Measurements from ENCODE around the gene IGF2BP2.
"Not testable (repeated sequence)": the region's sequence is repeated elsewhere in the genome, so short reads cannot be mapped to it uniquely, and the experiment has no call there.

Gene IGF2BP2

DNA sequence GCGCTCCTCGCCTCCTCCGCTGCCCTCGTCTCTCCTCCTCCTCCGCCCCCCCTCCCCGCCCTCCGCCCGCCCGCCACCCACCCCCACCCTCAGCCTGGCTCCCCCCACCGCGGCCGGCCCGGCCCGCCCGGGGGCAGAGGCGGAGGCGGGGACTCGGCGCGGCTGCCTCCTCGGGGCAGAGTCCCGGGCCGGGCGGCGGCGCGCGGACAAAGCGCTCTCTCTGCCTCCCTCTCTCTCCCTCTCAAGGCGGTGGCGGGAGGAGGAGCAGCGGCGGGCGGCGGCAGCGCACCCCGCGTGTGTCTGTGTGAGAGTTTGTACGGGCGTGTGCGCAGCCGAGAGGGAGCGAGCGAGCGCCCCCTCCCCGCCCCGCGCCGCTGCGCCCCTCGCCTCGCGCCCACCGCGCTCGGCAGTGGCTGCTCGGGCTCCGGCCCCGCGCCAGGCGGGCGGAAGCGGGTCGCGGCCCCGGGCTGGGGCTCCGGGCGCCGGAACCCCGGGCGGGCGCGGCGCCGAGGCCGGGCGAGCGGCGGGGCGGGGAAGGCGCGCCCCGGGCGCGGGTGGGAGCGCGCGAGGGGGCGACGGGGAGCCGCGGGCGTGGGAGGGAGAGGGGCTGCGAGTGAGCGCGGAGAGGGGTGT, at the start of gene IGF2BP2:
IGF2BP2 (minus strand) TSS at position 37 of the 633 bp plus-strand sequence. CDS start 82 bp downstream, outside the sequence.
- DNase-seq: peak; percentile 88

DNA sequence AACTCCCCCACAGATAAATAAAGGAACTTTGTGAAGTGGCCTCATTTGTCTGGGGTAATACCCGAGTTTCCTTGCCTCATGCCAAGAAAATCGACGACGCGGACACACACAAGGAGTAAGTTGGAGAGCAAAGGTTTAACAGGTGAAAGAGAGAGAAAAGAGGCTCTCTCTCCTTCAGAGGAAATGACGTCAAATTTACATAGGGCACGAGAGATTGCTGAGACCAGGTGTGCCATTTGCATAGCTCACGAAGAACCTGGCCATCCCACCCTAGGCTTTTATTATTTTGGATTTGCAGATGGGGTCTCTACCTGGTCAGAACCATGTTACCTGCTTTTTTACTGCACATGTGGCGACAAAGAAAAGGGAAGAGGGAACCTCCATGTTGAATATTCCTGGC, 49.3 kb upstream of the IGF2BP2 start:
- DNase-seq: no peak

DNA sequence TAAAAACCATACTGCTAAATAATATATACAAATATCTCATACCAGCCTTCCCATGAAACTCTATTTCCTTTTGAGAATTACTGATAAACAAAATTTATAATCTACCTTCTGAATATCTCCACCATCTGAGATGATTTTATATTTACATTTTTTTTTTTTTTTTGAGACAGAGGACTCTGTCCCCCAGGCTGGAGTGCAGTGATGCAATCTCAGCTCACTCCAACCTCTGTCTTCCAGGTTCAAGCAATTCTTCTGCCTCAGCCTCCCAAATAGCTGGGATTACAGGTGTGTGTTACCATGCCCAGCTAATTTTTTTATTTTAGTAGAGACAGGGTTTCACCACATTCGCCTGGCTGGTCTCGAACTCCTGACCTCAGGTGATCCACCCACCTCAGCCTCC, 42.8 kb upstream of the IGF2BP2 start:
- no peak for DNase-seq

DNA sequence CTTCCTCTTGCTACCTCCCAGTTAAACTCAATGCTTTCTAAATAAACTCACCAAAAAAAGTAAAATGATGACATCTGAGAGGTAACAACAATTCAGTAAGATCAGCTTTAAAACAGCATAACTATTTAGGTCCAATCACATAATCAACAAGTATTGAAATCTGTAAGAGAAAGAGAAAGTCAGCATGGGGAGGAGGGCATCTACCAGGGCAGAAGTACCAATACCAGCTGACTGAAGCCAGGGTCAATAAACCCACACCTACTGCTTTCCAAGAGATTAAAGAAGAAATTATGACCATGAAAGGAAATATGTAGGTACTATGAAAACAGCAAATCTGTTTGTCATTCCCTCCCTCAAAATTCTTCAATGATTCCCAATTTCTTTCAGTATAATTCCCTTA, 42.2 kb upstream of the IGF2BP2 start:
- DNase-seq: no peak

DNA sequence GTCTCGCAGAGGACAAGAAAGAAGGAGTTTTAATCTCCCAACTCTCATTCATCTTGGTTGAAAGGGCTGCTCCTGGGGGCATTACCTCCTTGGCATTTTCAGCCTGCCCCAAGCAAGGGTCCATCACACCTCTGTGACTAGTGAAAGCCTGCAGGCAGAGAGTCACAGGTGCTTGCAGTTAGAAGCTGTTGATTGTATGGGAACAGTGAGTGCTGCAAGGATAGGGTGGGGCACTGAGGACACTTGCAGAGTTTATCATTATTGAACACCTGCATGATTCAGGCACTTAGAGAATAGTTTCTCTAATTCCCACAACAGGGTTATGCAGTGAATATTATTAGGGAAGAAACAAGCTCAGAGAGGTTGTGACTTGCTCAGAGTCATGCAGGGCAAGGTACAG, 41.7 kb upstream of the IGF2BP2 start:
- no peak for DNase-seq

DNA sequence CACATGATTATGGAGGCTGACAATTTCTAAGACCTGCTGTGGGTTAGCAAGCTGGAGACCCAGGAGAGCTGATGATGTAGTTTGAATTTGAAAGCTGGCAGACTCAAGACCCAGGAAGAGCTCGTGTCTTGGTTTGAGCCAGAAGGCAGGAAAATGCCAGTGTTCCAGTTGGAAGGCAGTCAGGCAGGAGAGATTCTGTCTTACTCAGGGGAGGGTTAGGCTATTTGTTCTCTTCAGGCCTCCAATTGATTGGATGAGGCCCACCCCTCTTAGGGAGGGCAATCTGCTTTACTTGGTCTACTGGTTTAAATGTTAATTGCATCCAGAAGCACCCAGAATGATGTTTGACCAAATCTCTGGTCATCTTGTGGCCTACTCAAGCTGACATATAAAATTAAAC, 40.4 kb upstream of the IGF2BP2 start:
- no peak for DNase-seq

DNA sequence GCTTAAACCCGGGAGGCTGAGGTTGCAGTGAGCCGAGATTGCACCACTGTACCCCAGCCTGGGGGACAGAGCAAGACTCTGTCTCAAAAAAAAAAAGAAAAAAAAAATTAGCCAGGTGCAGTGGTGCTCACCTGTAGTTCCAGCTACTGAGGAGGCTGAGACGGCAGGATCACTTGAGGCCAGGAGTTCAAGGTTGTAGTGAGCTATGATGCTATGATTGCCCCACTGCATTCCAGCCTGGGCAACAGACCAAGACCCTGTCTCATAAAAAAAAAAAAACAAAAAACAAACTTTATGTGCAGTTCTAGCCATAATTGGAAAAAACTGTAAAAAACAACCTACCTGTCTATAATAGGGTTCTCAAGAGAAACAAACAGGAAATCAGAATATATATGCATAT, 39.9 kb upstream of the IGF2BP2 start:
- no peak for DNase-seq

DNA sequence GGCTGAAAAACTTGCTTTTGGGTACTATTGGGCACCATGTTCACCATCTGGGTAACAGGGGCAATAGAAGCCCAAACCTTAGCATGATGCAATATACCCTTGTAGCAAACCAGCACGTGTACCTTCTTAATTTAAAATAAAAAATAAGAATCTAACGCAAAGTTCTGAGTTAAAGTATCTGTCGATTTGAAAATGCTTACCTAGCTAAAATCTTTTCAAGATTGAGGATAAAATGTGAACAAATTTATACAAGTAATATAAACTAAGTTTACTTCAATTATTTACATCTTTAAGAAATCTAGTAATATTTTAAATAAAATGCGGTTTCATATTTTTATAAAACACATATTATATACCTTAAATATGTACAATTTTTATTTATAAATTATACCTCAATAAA, 38.1 kb upstream of the IGF2BP2 start:
- no peak for DNase-seq

DNA sequence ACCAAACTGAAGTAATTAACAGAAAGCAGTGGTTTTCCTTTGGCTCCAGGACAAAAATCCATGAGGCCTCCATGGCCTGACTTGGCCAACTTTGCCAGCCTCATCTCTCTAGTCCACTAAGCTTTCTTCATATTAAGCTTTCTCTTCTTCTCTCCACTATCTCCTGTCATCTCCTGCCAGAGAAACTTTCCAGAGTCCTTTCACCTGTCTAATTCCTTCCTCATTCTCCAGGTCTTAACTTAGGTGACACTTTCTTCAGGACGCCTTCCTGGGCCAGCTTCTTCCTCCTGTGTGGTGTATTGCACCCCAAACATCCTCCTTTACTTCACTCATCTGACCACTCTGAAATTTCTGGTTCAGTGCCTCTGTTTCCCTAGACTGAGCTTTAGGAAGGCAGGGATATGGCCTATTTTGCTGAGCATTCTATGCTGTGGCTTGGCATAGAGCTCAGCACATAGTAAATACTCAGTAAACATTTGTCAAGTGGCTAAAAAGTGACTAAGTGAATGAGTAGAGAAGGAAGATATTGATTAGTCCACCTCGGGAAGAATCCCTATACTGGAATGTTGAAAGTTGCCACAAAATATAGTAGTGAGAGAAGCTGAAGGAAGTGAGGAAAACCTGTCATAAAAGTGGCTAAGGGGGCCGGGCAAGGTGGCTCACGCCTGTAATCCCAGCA, 34.6 kb upstream of the IGF2BP2 start:
- DNase-seq: no peak

DNA sequence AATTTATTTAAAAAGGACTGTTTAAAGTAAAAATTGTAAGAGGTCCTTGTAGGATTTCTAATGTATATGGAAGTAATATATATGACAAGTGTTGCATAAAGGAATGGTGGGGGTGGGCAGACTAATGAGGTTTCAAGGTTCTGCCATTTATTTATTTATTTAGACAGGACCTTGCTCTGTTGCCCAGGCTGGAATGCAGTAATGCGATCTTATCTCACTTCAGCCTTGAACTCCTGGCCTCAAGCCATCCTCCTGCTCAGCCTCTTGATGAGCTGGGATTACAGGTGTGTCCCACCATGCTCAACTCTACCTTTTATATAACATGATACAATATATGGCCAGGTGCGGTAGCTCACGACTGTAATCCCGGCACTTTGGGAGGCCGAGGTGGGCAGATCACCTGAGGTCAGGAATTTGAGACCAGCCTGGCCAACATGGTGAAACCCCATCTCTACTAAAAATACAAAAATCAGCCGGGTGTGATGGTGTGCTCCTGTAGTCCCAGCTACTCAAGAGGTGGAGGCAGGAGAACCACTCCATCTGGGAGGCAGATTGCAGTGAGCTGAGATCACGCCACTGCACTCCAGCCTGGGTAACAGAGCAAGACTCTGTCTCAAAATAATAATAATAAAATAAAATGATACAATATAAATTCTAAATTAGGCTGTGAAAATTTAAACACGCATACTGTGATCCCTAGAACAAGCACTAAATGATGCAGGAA, 33.8 kb upstream of the IGF2BP2 start:
- DNase-seq: no peak

DNA sequence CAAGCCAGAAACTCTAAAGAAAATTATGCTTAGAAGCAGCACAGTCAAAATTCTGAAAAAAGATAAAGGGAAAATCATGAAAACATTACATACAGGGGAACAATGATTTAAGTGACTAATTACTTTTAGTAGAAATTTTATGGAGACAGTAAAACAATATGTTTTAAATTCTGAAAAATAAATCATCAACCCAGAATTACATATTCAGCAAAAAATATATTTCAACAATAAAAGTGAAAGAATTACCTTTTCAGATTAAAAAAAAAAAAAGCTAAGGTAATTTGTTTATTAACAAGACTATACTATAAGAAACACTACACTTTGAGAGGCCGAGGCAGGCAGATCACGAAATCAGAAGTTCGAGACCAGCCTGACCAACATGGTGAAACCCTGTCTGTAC, 32.4 kb upstream of the IGF2BP2 start:
- DNase-seq: no peak

DNA sequence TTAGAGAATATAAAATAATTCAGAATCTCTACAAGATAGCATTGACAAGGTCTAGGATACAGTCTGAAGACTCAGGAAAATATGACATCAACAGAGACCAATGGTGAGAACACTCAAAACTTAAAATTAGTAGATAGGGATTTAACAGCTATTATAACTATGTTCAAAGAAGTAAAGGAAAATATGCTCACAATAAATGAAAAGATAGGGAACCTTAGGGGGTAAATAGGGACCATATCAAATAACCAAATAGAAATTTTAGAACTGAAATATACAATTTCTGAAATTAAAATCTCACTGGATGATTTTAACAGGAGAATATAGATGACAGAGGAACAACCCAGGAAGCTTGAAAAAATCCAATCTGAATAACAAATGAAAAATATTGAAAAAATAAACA, 31.8 kb upstream of the IGF2BP2 start:
- no peak for DNase-seq

DNA sequence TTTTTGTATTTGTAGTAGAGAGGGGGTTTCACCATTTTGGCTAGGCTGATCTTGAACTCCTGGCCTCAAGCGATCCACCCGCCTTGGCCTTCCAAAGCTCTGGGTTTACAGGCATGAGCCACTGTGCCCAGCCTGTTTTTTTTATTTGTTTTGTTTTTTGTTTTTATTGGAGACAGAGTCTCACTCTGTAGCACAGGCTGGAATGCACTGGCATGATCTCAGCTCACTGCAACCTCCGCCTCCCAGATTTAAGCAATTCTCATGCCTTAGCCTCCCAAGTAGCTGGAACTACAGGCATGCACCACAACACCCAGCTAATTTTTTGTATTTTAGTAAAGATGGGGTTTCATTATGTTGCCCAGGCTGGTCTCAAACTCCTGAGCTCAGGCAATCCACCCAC, 28.9 kb upstream of the IGF2BP2 start:
- DNase-seq: not testable (repeated sequence)

DNA sequence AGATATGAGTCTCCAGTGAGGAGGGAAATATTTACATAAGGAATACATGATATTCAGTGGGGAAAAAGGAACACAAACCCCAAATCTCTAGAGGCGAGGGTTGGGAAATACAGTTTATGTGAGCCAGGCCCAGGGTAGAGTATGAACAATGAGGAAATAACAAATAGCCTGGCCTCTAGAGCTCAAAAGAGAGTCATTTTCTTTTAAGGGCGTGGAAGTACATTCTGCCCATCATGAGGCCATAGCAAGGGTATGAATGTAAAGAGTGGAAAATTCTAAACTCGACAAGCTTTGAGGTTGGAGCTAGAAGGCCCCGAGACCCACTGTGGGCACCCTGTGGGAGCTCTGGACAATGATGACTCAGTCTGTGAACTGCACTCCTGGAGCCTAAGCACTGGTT, 27.8 kb upstream of the IGF2BP2 start:
- no peak for DNase-seq

DNA sequence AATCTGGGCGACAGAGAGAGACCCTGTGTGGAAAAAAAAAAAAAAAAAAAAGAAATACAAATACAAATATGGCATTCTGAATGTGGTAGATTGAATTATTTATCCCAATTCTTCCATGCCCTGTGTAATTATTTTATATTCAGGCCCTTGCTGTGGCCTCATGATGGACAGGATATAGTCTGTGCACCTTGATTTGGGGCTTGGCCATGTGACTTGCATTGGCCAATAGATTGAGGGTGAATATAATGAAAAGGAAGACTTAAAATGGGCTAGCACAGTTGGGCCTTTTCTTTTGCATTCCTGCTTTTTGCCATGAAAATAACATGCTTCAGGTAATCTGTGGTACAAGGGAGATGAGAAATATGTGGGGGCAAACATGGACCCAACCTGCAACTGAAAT, 27.1 kb upstream of the IGF2BP2 start:
- no peak for DNase-seq

DNA sequence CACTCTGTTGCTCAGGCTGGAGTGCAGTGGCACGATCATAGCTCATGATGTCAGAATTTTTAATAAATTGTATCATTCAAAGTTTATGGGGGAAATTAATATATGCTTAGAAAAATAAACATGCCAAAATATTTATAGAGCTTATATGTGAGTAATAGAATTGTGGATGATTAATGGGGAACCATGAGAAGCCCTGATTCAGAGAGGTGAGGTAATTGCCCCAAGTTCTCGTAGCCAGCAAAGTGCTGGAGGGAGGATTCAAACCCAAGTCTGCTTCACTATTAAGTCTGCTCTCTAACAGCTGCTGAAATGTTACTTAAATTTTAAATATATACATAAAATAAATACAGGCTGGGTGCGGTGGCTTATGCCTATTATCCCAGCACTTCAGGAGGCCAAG, 26.2 kb upstream of the IGF2BP2 start:
- no peak for DNase-seq

DNA sequence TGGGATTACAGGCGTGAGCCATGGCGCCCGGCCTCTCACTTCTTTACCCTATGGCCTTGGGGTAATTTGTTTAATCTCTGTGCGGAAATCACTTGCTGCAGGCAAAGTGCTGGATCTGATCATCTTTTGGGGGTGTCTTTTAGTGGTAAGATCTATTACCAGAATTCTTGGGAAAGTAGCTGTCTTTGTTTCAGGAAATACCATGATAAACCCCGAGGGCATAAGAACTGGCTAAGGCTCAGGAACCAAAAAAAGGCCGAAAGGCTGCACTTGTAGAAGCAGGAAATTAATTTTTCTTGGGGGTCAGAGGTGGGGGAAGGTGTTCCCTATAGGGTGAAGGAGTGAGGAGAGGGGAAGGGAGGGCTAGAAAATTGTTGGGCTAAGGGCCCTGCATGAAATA, 22.7 kb upstream of the IGF2BP2 start:
- DNase-seq: no peak

DNA sequence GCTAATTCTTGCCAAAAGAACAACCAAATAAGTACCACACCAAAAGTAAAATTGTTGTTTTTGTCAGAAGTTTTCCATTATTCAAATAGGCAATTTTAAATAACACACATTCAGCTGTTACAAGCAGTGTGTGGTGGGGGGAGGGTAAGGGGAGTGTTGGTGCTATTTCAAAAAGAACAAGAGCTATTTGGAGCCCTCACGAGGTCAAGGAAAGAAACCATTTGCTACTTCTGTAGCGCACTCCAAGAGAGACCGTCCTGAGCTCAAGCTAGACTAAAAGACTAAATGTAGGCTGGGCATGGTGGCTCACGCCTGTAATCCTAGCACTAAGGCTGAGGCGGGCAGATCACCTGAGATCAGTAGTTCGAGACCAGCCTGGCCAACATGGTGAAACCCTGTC, 21.2 kb upstream of the IGF2BP2 start:
- DNase-seq: peak; percentile 28

DNA sequence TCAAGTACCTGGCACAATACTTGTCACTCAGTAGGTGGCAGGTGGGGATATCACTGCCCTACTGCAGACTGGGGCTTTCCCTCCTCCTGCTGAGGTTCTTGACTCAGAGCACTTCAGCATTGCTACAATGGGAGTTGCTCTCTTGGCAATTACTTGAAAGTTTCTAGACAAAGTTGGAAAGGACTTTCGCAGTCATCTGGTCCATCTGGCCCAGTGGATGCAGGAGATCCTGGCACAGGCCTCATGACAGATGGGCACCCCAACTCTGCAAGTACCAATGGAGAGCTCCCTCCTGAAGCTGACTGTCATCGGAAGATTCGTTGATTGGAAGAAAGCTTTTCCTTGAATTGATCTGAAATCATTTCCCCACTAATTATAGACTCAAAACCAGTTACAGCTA, 19.2 kb upstream of the IGF2BP2 start:
- no peak for DNase-seq

DNA sequence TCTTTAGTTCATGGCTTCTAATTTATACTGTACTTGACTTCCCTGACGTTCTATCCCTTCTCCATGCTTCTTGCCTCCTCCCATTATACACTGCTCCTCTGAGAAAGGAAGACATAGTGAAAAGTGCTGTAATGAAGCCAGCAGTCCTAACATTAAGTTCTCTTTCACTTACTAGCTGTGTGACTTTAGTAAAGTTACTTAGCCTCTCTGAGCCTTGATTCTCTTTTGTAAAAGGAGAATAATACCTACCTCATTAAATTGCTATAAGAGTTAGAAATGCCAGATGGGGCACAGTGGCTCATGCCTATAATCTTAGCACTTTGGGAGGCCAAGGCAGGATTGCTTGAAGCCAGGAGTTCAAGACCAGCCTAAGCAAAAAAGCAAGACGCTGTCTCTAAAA, 18.8 kb upstream of the IGF2BP2 start:
- DNase-seq: no peak

DNA sequence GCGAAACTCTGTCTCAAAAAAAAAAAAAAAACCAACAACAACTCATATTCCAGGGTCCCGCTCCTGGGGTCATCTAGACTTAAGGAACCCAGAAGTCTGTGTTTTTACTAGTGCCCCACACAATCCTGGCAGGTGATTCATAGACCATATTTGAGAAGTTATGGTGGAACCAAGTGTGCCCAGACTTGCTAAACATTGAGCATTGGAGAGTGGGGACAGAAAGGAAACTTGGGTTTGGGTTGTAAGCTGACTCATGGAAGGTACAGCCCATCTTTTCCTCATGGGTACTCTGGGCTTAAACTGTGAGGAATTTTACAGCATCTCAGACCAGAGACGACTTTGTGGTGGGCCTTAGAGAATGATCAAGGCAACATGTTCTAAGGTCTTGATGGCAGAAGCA, 18.3 kb upstream of the IGF2BP2 start:
- DNase-seq: no peak

DNA sequence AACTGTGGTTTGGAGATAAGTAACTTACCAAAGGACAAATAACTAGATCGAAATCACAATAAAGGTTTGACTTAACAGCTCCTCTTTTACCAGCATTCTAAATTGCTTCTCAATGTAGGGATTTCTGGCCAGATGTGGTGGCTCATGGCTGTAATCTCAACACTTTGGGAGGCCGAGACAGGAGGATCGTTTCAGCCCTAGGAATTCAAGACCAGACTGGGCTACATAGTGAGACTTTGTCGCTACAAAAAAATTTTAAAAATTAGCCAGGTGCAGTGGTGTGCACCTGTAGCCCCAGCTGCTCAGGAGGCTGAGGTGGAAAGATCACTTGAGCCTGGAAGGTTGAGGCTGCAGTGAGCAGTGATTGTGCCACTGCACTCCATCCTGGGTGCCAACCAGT, 17.4 kb upstream of the IGF2BP2 start:
- DNase-seq: no peak

DNA sequence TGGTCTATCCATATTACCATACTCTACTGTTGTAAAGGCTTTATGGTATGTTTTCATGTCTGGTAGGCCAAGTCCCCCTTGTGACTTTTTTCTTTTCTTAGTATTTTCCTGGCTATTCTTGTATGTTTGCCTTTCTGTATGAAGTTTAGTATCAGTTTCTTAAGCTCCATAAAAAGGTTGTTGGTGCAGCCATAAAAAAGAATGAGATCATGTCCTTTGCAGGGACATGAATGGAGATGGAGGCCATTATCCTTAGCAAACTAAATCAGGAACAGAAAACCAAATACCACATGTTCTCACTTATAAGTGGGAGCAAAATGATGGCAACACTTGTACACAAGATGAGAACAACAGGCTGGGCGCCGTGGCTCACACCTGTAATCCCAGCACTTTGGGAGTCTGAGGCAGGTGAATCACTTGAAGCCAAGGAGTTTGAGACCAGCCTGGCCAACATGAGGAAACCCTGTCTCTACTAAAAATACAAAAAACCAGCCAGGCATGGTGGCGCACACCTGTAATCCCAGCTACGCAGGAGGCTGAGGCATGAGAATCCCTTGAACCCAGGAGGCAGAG, 13.7 kb upstream of the IGF2BP2 start:
- not testable (repeated sequence) for DNase-seq

DNA sequence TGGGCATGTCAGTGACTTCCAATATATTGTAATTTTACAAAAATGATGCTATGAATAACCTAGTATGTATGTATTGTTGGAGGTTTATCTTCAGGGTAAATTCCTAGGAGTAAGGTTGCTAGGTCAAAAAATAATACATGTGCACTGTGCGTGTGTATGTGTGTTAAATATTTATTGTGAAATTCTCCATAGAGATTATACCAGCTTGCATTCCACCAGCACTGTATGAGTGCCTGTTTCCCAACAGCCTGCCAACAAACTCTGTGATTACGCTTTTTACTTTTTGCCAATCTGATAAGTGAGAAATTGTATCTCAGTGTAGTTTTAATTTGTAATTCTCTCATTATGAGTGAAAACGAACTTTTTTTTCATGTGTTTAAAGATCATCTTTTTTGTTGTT, 12.6 kb upstream of the IGF2BP2 start:
- no peak for DNase-seq

Measured in RPMI8226 (cell line).